ENCODE measurements around the gene APOA1. TPM values are rescaled to one million over a fixed set of nuclear protein-coding genes. Genes with fewer than 3 reads are reported as not detected.

The APOA1 gene
- polyA plus RNA-seq, 1 donor (not counting 4 experiments of a cell fraction or from before 2014, with no cell fraction given) = not detected

GRCh38 chr11:116796548-116796947 lies 40.9 kb downstream of the APOA1 start:
- Histone ChIP-seq H3K9me3 (ENCODE audit: control insufficient read depth, low read depth, low read length) (no peaks in the 10 kb centered on the region), H3K79me2 (ENCODE audit: control insufficient read depth, insufficient read depth, low read length) (no peaks in the 10 kb centered on the region), H3K4me3 (ENCODE audit: control insufficient read depth in 2 of 3, extremely low read depth in 1 of 3, insufficient read depth in 2 of 3, low read depth in 1 of 3, low read length in 3 of 3) (no peak overlapping the region), H4K20me1 (ENCODE audit: control insufficient read depth, extremely low read depth, insufficient read depth, low read length) (no peaks in the 10 kb centered on the region), H3K27ac (ENCODE audit: control insufficient read depth, insufficient read depth, low read length) (no peak overlapping the region), H3K9me1 (ENCODE audit: control insufficient read depth, extremely low read depth, insufficient read depth, low read length) (no peaks in the 10 kb centered on the region), H2AFZ (ENCODE audit: control insufficient read depth, low read length) (no peak overlapping the region), H3K9ac (ENCODE audit: control insufficient read depth, extremely low read depth, insufficient read depth, low read length) (no peak overlapping the region), H3K36me3 (ENCODE audit: control insufficient read depth in 2 of 2, extremely low read depth in 1 of 2, insufficient read depth in 2 of 2, low read length in 2 of 2) (no peaks in the 10 kb centered on the region), H3K4me1 (ENCODE audit: control insufficient read depth, extremely low read depth, insufficient read depth, low read length) (peaks cover 14% of the 10 kb centered on the region), H3K27me3 (ENCODE audit: control insufficient read depth, extremely low read depth, insufficient read depth, low read length) (no peaks in the 10 kb centered on the region), H3K4me2 (ENCODE audit: control insufficient read depth, extremely low read depth, insufficient read depth, low read depth, low read length) (no peak overlapping the region)
- no peak for DNase-seq (ENCODE audit: low read depth, low spot score)
- no peak for FAIRE-seq
- TF ChIP-seq CTCF (optimal IDR thresholded peaks at IDR 0.05 in 1 of 3, IDR thresholded peaks at IDR 0.05 in 1 of 3, conservative IDR thresholded peaks at IDR 0.05 in 1 of 3; ENCODE audit: extremely low read depth in 1 of 3, insufficient read depth in 2 of 3, low read length in 3 of 3) (no peak), EZH2 (IDR thresholded peaks at IDR 0.05; ENCODE audit: low read length) (no peak)
- dilution Hi-C loops (cut with MboI; ENCODE audit: extremely low pct_ligation_motif_present, low sequenced_read_pairs) = no loop called here

DNA sequence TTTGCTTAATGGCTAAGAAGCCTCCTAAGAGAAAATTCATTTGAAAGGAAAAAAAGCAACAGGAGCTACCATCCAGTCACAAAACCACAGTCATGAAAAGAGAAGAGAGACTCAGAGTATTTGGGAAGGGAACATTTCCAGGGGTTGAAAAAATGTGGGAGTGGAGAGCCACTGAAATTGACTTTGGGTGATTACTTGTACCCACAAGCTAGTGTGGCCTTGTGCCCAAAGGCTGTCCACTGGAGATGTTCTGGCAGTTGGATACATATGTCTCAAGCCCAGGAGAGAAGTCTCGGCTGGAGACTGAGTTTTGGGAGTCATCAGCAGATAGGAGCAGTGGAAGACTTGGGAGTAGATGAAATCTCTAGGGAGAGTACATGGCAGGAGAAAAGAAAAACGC lies 42.6 kb downstream of the APOA1 start:
- dilution Hi-C loops (cut with MboI; ENCODE audit: extremely low pct_ligation_motif_present, low sequenced_read_pairs) = no loop called here
- no peak overlapping the region for H3K27ac ChIP-seq (ENCODE audit: control insufficient read depth, insufficient read depth, low read length)
- no peaks in the 10 kb centered on the region for H3K79me2 ChIP-seq (ENCODE audit: control insufficient read depth, insufficient read depth, low read length)
- no peak overlapping the region for H3K4me2 ChIP-seq (ENCODE audit: control insufficient read depth, extremely low read depth, insufficient read depth, low read depth, low read length)
- no peaks in the 10 kb centered on the region for H3K27me3 ChIP-seq (ENCODE audit: control insufficient read depth, extremely low read depth, insufficient read depth, low read length)
- FAIRE-seq = no peak
- no peak overlapping the region for H2AFZ ChIP-seq (ENCODE audit: control insufficient read depth, low read length)
- no peaks in the 10 kb centered on the region for H3K9me3 ChIP-seq (ENCODE audit: control insufficient read depth, low read depth, low read length)
- H4K20me1 ChIP-seq (ENCODE audit: control insufficient read depth, extremely low read depth, insufficient read depth, low read length) = no peaks in the 10 kb centered on the region
- H3K4me3 ChIP-seq (ENCODE audit: control insufficient read depth in 2 of 3, extremely low read depth in 1 of 3, insufficient read depth in 2 of 3, low read depth in 1 of 3, low read length in 3 of 3) = no peak overlapping the region
- no peak for DNase-seq (ENCODE audit: low read depth, low spot score)
- no peak for TF ChIP-seq EZH2 (IDR thresholded peaks at IDR 0.05; ENCODE audit: low read length)
- TF ChIP-seq CTCF (optimal IDR thresholded peaks at IDR 0.05 in 1 of 3, IDR thresholded peaks at IDR 0.05 in 1 of 3, conservative IDR thresholded peaks at IDR 0.05 in 1 of 3; ENCODE audit: extremely low read depth in 1 of 3, insufficient read depth in 2 of 3, low read length in 3 of 3) = no peak
- H3K9me1 ChIP-seq (ENCODE audit: control insufficient read depth, extremely low read depth, insufficient read depth, low read length) = no peaks in the 10 kb centered on the region
- peaks cover 14% of the 10 kb centered on the region for H3K4me1 ChIP-seq (ENCODE audit: control insufficient read depth, extremely low read depth, insufficient read depth, low read length)
- H3K9ac ChIP-seq (ENCODE audit: control insufficient read depth, extremely low read depth, insufficient read depth, low read length) = no peak overlapping the region
- H3K36me3 ChIP-seq (ENCODE audit: control insufficient read depth in 2 of 2, extremely low read depth in 1 of 2, insufficient read depth in 2 of 2, low read length in 2 of 2) = no peaks in the 10 kb centered on the region
